Adrenal gland (tissue), 12 donors: ENCODE measurements around the gene PPT2. TPM values are rescaled to one million over a fixed set of nuclear protein-coding genes. Genes with fewer than 3 reads are reported as not detected.

ENCODE experiments used
- DNase-seq, 7 donors: peaks; one replicate each; pipeline ENCODE4 v3.0.0-alpha.2; 2019 to 2020
- H3K27ac ChIP-seq, 5 donors: fragments of 200-600 bp; sonication (generic) in 4 of 5; 1 replicate in 3 of 5; 2 replicates in 2 of 5; pipeline versions ENCODE4 v1.5.1 to v1.8.0; 2016 to 2020; ENCODE audit warnings: mild to moderate bottlenecking in 1 of 5
- H3K27me3 ChIP-seq: fragments of 200-600 bp; 2 replicates; pipeline ENCODE4 v1.8.0; 2021
- H3K36me3 ChIP-seq, 2 donors: fragments of 200-600 bp; replicated peaks in 1 of 2; 1 replicate in 1 of 2; 2 replicates in 1 of 2; pipeline versions ENCODE4 v1.5.1 to v1.8.0; 2018 to 2022
- H3K4me1 ChIP-seq, 2 donors: fragments of 200-600 bp; replicated peaks in 1 of 2; 1 replicate in 1 of 2; 2 replicates in 1 of 2; pipeline versions ENCODE4 v1.5.1 to v1.8.0; 2018 to 2021
- H3K4me3 ChIP-seq, 4 donors: fragments of 200-600 bp; sonication (generic) in 3 of 4; one replicate each; pipeline ENCODE4 v1.5.1; 2016 to 2018
- H3K9me3 ChIP-seq, 3 donors: fragments of 200-600 bp; sonication (generic) in 1 of 3; replicated peaks in 1 of 3; 1 replicate in 2 of 3; 2 replicates in 1 of 3; pipeline versions ENCODE4 v1.5.1 to v1.8.0; 2016 to 2021
- CTCF ChIP-seq, 6 experiments: fragments of 450-650 bp in 4 of 6; fragments of 200-600 bp in 2 of 6; sonication (generic) in 1 of 6; IDR thresholded peaks; 1 replicate in 5 of 6; 2 replicates in 1 of 6; pipeline versions ENCODE4 v1.5.1 to v1.8.0; 2016 to 2021; ENCODE audit warnings: antibody characterized with exemption in 6 of 6, mild to moderate bottlenecking in 2 of 6, moderate library complexity in 1 of 6
- POLR2A ChIP-seq, 2 donors: fragments of 450-650 bp; IDR thresholded peaks; one replicate each; pipeline ENCODE4 v1.6.1; 2017; ENCODE audit warnings: antibody characterized with exemption in 2 of 2, mild to moderate bottlenecking in 2 of 2, moderate library complexity in 1 of 2
- WGBS, 4 donors: extraction: QIAGEN DNeasy Blood & Tissue Kit in 2 of 4; methylation state at CpG; one replicate each; pipeline versions ENCODE4 v1.1.5 to v1.1.7; 2013 to 2017; 5-methylcytosine and 5-hydroxymethylcytosine counted together
- intact Hi-C, 2 donors: fragments of 100-400 bp; cut with DNase I; formaldehyde crosslinking; loops; one replicate each; pipeline versions ENCODE4 v1.14.1 to v1.15.0; 2022 to 2023
- polyA plus RNA-seq, 3 donors: library from polyadenylated mRNA; stranded (reverse); fragments of 200-250 nt in 2 of 3; fragments of 350-450 nt in 1 of 3; fragmentation: Illumina TruSeq in 1 of 3; extraction: RNeasy Lipid Tissue Mini Kit (QIAGEN cat#74804) in 1 of 3; gene quantifications; one replicate each; pipeline ENCODE4 v1.2.3, GENCODE V29; 2013 to 2014
- total RNA-seq, 9 donors: library from RNA; depleted of rRNA in 4 of 9; stranded (reverse); fragments of >200 nt in 4 of 9; fragments of 120-200 nt in 1 of 9; fragmentation: NEBNext Ultra II Directional in 1 of 9; extraction: Animal tissue kit (Norgen Biotek cat#: 25700) in 1 of 9; gene quantifications; one replicate each; pipeline versions ENCODE4 v1.1.0 to v1.2.4, GENCODE V29; 2013 to 2023
- donor health status: healthy with polysubstance abuse.
- donor health status: Bipolar disorder and iron deficiency.
- donor health status: DM: yes; HTN: yes; CAD: no.
- donor health status: DM: no; HTN: no; CAD: no.
- donor health status: DM: no; HTN: no; CAD: no.
- donor health status: DM: yes; HTN: yes; CAD: no.

The PPT2 gene
- total and polyA plus RNA-seq, 12 donors: 10.4 to 33.6 (median 23.1) TPM

DNA sequence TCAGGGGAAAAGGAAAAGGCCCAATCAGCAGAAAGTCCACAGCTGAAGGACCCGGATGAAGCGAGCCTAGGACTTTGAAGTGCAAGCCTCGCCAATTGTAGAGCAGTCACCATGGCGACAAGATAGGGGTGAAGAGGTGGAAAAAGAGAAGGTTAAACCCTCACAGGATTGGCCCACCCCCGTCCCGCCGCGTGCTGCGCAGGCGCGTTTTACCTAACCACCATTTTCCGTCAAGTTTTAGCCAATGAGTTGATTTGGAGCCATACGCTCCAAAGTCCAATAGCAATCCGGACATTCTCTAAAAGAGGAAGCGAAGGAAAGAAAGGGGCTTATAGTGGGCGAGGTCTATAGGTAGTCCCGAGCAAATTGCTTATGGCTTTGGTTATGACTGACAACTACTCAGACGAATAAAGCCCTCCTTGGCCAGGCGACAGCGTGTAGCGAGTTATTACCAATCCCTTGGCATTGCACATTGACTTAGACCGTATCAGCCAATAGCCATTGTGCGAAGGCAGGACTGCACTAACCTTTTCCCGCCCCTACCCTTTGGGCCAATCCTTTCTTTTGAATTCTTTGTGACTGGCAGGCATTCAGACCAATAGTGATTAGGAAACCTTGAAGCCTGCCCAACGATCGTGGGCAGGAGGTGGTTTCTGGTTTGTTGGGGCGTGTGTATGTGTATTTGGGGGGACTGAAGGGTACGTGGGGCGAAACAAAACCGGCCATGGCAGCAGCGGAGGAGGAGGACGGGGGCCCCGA is 24.0 kb downstream of the PPT2 start, which contains the start of gene RNF5:
TSS of gene RNF5 (plus strand) at position 618 of the 759 bp plus-strand sequence. CDS start at position 725, 107 bp downstream.
- WGBS, 4 donors: 0 to 1% (median 0%) methylated on average over 33 of the region's 33 CpGs
- peaks cover 0 to 31% of the 10 kb centered on the region in 2 donors for H3K36me3 ChIP-seq
- intact Hi-C loops: no loop called here
- peak within 1 kb of the TSS; percentile 87 to 98 (median 94) for H3K27ac ChIP-seq
- H3K27me3 ChIP-seq: no peaks in the 10 kb centered on the region
- peak; percentile 96 to 100 (median 99) for DNase-seq
- H3K4me1 ChIP-seq: peaks cover 33 to 42% of the 10 kb centered on the region in 2 donors
- H3K9me3 ChIP-seq: no peaks in the 10 kb centered on the region
- TF ChIP-seq CTCF (IDR thresholded peaks at IDR 0.05) (no peak), POLR2A (IDR thresholded peaks at IDR 0.05) (peak in 1 of 2 donors; percentile 56)
- peak within 1 kb of the TSS; percentile 32 to 84 (median 54) for H3K4me3 ChIP-seq

GRCh38 chr6:32178547-32179440 is 24.9 kb downstream of the PPT2 start:
- H3K4me3 ChIP-seq: peak overlapping the region; percentile 32 to 84 (median 54)
- intact Hi-C loops: no loop called here
- H3K4me1 ChIP-seq: peaks cover 33 to 40% of the 10 kb centered on the region in 2 donors
- no peaks in the 10 kb centered on the region for H3K9me3 ChIP-seq
- no peak for TF ChIP-seq POLR2A (IDR thresholded peaks at IDR 0.05)
- TF ChIP-seq CTCF (IDR thresholded peaks at IDR 0.05): no peak
- no peak for DNase-seq
- no peaks in the 10 kb centered on the region for H3K27me3 ChIP-seq
- H3K36me3 ChIP-seq: peaks cover 0 to 37% of the 10 kb centered on the region in 2 donors
- WGBS, 4 donors: 2 to 3% (median 3%) methylated on average over 22 to 24 of the region's 24 CpGs
- H3K27ac ChIP-seq: peak overlapping the region in 4 of 5 donors; percentile 87 to 98 (median 94)

DNA sequence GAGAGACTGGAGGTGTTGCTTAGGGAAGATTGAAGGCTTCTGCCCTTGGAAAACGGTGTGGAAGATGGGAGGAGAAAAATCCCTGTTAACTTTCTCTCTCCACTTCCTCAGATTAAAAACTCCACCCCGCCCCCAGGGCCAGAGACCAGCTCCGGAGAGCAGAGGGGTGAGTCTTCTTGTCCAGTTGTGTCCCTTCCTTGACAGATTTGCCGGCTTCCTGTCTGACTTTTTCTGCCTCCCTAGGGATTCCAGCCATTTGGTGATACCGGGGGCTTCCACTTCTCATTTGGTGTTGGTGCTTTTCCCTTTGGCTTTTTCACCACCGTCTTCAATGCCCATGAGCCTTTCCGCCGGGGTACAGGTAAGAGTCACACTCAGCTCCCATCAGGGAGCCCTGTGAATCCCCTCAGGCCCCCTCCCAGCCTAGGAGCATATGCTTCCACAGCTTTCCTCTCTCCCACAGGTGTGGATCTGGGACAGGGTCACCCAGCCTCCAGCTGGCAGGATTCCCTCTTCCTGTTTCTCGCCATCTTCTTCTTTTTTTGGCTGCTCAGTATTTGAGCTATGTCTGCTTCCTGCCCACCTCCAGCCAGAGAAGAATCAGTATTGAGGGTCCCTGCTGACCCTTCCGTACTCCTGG is 25.9 kb downstream of the PPT2 start:
- Histone ChIP-seq H3K9me3 (no peaks in the 10 kb centered on the region), H3K27ac (peak overlapping the region in 1 of 5 donors; percentile 95), H3K4me3 (no peak overlapping the region), H3K36me3 (peaks cover 0 to 37% of the 10 kb centered on the region in 2 donors), H3K4me1 (peaks cover 32 to 35% of the 10 kb centered on the region in 2 donors), H3K27me3 (no peaks in the 10 kb centered on the region)
- intact Hi-C loops: no loop called here
- TF ChIP-seq CTCF (IDR thresholded peaks at IDR 0.05) (no peak), POLR2A (IDR thresholded peaks at IDR 0.05) (no peak)
- WGBS, 4 donors: 63 to 72% (median 64%) methylated on average over 10 of the region's 10 CpGs
- DNase-seq: peak in 1 of 7 donors; percentile 18
